GM18868 (cell line): ENCODE data around the gene SENP5.
"Not testable (repeated sequence)": the region's sequence is repeated elsewhere in the genome, so short reads cannot be mapped to it uniquely, and the experiment has no call there.

Experiments
- ATAC-seq: cut with Tn5 transposase; IDR thresholded peaks from one replicate; pipeline ENCODE4 v1.9.1; 2021; ENCODE audit warnings: mild to moderate bottlenecking, moderate library complexity; ENCODE audit not compliant: unreplicated experiment

Gene SENP5

GRCh38 chr3:196867507-196868296 lies at the start of gene SENP5:
Gene SENP5 (plus strand): TSS chr3:196867920. CDS start chr3:196885182, 17,262 bp downstream.
- peak; percentile 94 for ATAC-seq

GRCh38 chr3:196821806-196822355 lies 45.8 kb upstream of the SENP5 start:
- ATAC-seq = no peak

- ATAC-seq = not testable (repeated sequence)
Measured at GRCh38 chr3:196829651-196830050, 38.1 kb upstream of the SENP5 start.

GRCh38 chr3:196835086-196835485 lies 32.6 kb upstream of the SENP5 start:
- ATAC-seq = no peak

- not testable (repeated sequence) for ATAC-seq
Measured at GRCh38 chr3:196836626-196837025, 31.1 kb upstream of the SENP5 start.

GRCh38 chr3:196837819-196838420 lies 29.8 kb upstream of the SENP5 start:
- peak; percentile 72 for ATAC-seq

GRCh38 chr3:196839351-196839750 lies 28.4 kb upstream of the SENP5 start:
- not testable (repeated sequence) for ATAC-seq

GRCh38 chr3:196842567-196843434 lies 24.9 kb upstream of the SENP5 start:
- ATAC-seq = no peak

GRCh38 chr3:196843435-196844110 lies 24.1 kb upstream of the SENP5 start:
- no peak for ATAC-seq

GRCh38 chr3:196844235-196845219 lies 23.2 kb upstream of the SENP5 start:
- not testable (repeated sequence) for ATAC-seq

GRCh38 chr3:196848375-196848774 lies 19.3 kb upstream of the SENP5 start:
- not testable (repeated sequence) for ATAC-seq

- no peak for ATAC-seq
Measured at GRCh38 chr3:196849180-196849741, 18.5 kb upstream of the SENP5 start.

- ATAC-seq = not testable (repeated sequence)
Measured at GRCh38 chr3:196863000-196863399, 4.7 kb upstream of the SENP5 start.

GRCh38 chr3:196867155-196867506 lies 589 bp upstream of the SENP5 start:
- ATAC-seq = no peak

- ATAC-seq = peak; percentile 23
Measured at GRCh38 chr3:196868297-196868661, 559 bp downstream of the SENP5 start.

GRCh38 chr3:196872316-196872715 lies 4.6 kb downstream of the SENP5 start:
- ATAC-seq = no peak

- ATAC-seq = not testable (repeated sequence)
Measured at GRCh38 chr3:196874511-196875094, 6.9 kb downstream of the SENP5 start.

GRCh38 chr3:196875258-196875657 lies 7.5 kb downstream of the SENP5 start:
- no peak for ATAC-seq

GRCh38 chr3:196883361-196883760 lies 15.6 kb downstream of the SENP5 start:
- peak; percentile 59 for ATAC-seq
